CD8-positive, alpha-beta memory T cell (primary cell): ENCODE measurements around the gene FUT3. TPM values are rescaled to one million over a fixed set of nuclear protein-coding genes. Genes with fewer than 3 reads are reported as not detected.

ENCODE experiments used
- CTCF ChIA-PET: fragments of 350-600 bp; sonication (Branson Sonifier 250); formaldehyde crosslinking; loops from one replicate; lab custom pipeline; 2021; ENCODE audit warnings: antibody characterized with exemption; lab: Charles Lee
- POLR2A ChIA-PET: fragments of 350-600 bp; sonication (Branson Sonifier 250); formaldehyde crosslinking; loops from one replicate; lab custom pipeline; 2021; ENCODE audit warnings: antibody characterized with exemption; lab: Charles Lee
- DNase-seq, 5 donors: peaks; one replicate each; pipeline versions ENCODE4 v3.0.0 to v3.0.0-alpha.2; 2020 to 2022; ENCODE audit warnings: mixed read lengths in 1 of 5
- H3K27ac ChIP-seq: one replicate; pipeline ENCODE4 v1.7.0; 2013; ENCODE audit warnings: low read depth, mild to moderate bottlenecking, low read length, moderate library complexity
- H3K27me3 ChIP-seq: 2 replicates; pipeline ENCODE4 v1.7.0; 2013; ENCODE audit warnings: low read length, mild to moderate bottlenecking; ENCODE audit not compliant: insufficient read depth, poor library complexity, severe bottlenecking
- H3K36me3 ChIP-seq: 2 replicates; pipeline ENCODE4 v1.7.0; 2013; ENCODE audit warnings: mild to moderate bottlenecking, low read length, moderate library complexity; ENCODE audit not compliant: insufficient read depth
- H3K4me1 ChIP-seq: 2 replicates; pipeline ENCODE4 v1.7.0; 2013; ENCODE audit warnings: mild to moderate bottlenecking, low read length, moderate library complexity; ENCODE audit not compliant: insufficient read depth
- H3K4me3 ChIP-seq: 2 replicates; pipeline ENCODE4 v1.7.0; 2013; ENCODE audit warnings: mild to moderate bottlenecking, low read length
- H3K9me3 ChIP-seq: 2 replicates; pipeline ENCODE4 v1.7.0; 2013; ENCODE audit warnings: mild to moderate bottlenecking, low read length
- H3K27ac Mint-ChIP-seq, 8 donors: one replicate each; pipeline ENCODE4 v1.8.0; 2020 to 2021; ENCODE audit warnings: mixed read lengths in 8 of 8, mild to moderate bottlenecking in 6 of 8, inconsistent platforms in 3 of 8, moderate library complexity in 3 of 8
- H3K27me3 Mint-ChIP-seq, 2 donors: one replicate each; pipeline ENCODE4 v1.8.0; 2020 to 2021; ENCODE audit warnings: mixed read lengths in 2 of 2, mild to moderate bottlenecking in 1 of 2, moderate library complexity in 1 of 2
- H3K36me3 Mint-ChIP-seq, 3 donors: one replicate each; pipeline ENCODE4 v1.8.0; 2020 to 2021; ENCODE audit warnings: mixed read lengths in 3 of 3, inconsistent platforms in 1 of 3, mild to moderate bottlenecking in 1 of 3
- H3K4me1 Mint-ChIP-seq, 3 donors: one replicate each; pipeline ENCODE4 v1.8.0; 2020 to 2021; ENCODE audit warnings: mixed read lengths in 3 of 3, inconsistent platforms in 1 of 3, mild to moderate bottlenecking in 1 of 3
- H3K4me3 Mint-ChIP-seq, 7 donors: one replicate each; pipeline ENCODE4 v1.8.0; 2020 to 2021; ENCODE audit warnings: mixed read lengths in 7 of 7, mild to moderate bottlenecking in 6 of 7, moderate library complexity in 4 of 7, inconsistent platforms in 2 of 7
- H3K9me3 Mint-ChIP-seq, 5 donors: one replicate each; pipeline ENCODE4 v1.8.0; 2020 to 2022; ENCODE audit warnings: mixed read lengths in 5 of 5, mild to moderate bottlenecking in 3 of 5, moderate library complexity in 2 of 5, inconsistent platforms in 1 of 5
- polyA plus RNA-seq: library from polyadenylated mRNA; unstranded; fragments of 300-500 nt; fragmentation: Illumina TruSeq; gene quantifications from one replicate; pipeline ENCODE4 v1.2.3, GENCODE V29; 2021
- total RNA-seq, 2 experiments: library from RNA; stranded (reverse); gene quantifications; one replicate each; pipeline ENCODE4 v1.2.3, GENCODE V29; 2021

FUT3 gene
- total and polyA plus RNA-seq, 3 experiments from 2014 or later: not detected

GRCh38 chr19:5820785-5821184, 30.5 kb downstream of the FUT3 start:
- H3K27ac Mint-ChIP-seq: no peak overlapping the region
- H3K9me3 ChIP-seq: no peaks in the 10 kb centered on the region
- DNase-seq: no peak
- CTCF ChIA-PET: interaction anchor here (1.8 kb wide), 1 partner anchor 17 kb away, joined by 6 read pairs; no protein-coding TSS in a partner anchor
- H3K9me3 Mint-ChIP-seq: no peaks in the 10 kb centered on the region
- no peaks in the 10 kb centered on the region for H3K36me3 ChIP-seq
- no peaks in the 10 kb centered on the region for H3K36me3 Mint-ChIP-seq
- no peak overlapping the region for H3K4me3 ChIP-seq
- H3K27me3 ChIP-seq: no peaks in the 10 kb centered on the region
- H3K4me3 Mint-ChIP-seq: no peak overlapping the region
- no peaks in the 10 kb centered on the region for H3K4me1 Mint-ChIP-seq
- H3K27me3 Mint-ChIP-seq: peaks cover 3 to 15% of the 10 kb centered on the region in 2 donors
- POLR2A ChIA-PET: no interaction called here
- no peaks in the 10 kb centered on the region for H3K4me1 ChIP-seq
- no peak overlapping the region for H3K27ac ChIP-seq

GRCh38 chr19:5818594-5818993, 32.7 kb downstream of the FUT3 start:
- Mint-ChIP-seq H3K36me3 (no peaks in the 10 kb centered on the region), H3K4me1 (no peaks in the 10 kb centered on the region), H3K4me3 (no peak overlapping the region), H3K27ac (no peak overlapping the region), H3K9me3 (no peaks in the 10 kb centered on the region), H3K27me3 (peaks cover 3 to 15% of the 10 kb centered on the region in 2 donors)
- POLR2A ChIA-PET: interaction anchor here (0.6 kb wide), 1 partner anchor 10 kb away, joined by 3 read pairs; no protein-coding TSS in a partner anchor
- Histone ChIP-seq H3K9me3 (no peaks in the 10 kb centered on the region), H3K4me1 (no peaks in the 10 kb centered on the region), H3K36me3 (no peaks in the 10 kb centered on the region), H3K27ac (no peak overlapping the region), H3K27me3 (no peaks in the 10 kb centered on the region), H3K4me3 (no peak overlapping the region)
- CTCF ChIA-PET: interaction anchor here (1.3 kb wide), 1 partner anchor 12 kb away, joined by 3 read pairs; no protein-coding TSS in a partner anchor
- no peak for DNase-seq

GRCh38 chr19:5817218-5817617, 34.0 kb downstream of the FUT3 start:
- DNase-seq: no peak
- no peak overlapping the region for H3K27ac ChIP-seq
- Mint-ChIP-seq H3K27ac (peak overlapping the region in 1 of 8 donors; percentile 73), H3K27me3 (peaks cover 3 to 10% of the 10 kb centered on the region in 2 donors), H3K36me3 (no peaks in the 10 kb centered on the region), H3K9me3 (no peaks in the 10 kb centered on the region), H3K4me1 (no peaks in the 10 kb centered on the region), H3K4me3 (no peak overlapping the region)
- no peaks in the 10 kb centered on the region for H3K36me3 ChIP-seq
- no peaks in the 10 kb centered on the region for H3K27me3 ChIP-seq
- no peaks in the 10 kb centered on the region for H3K4me1 ChIP-seq
- POLR2A ChIA-PET: no interaction called here
- H3K4me3 ChIP-seq: no peak overlapping the region
- H3K9me3 ChIP-seq: no peaks in the 10 kb centered on the region
- CTCF ChIA-PET: no interaction called here

- Histone ChIP-seq H3K27me3 (no peaks in the 10 kb centered on the region), H3K36me3 (no peaks in the 10 kb centered on the region), H3K27ac (no peak overlapping the region), H3K4me3 (no peak overlapping the region), H3K4me1 (no peaks in the 10 kb centered on the region), H3K9me3 (no peaks in the 10 kb centered on the region)
- H3K9me3 Mint-ChIP-seq: no peaks in the 10 kb centered on the region
- POLR2A ChIA-PET: no interaction called here
- no peaks in the 10 kb centered on the region for H3K36me3 Mint-ChIP-seq
- no peak for DNase-seq
- no peaks in the 10 kb centered on the region for H3K4me1 Mint-ChIP-seq
- no peak overlapping the region for H3K27ac Mint-ChIP-seq
- H3K27me3 Mint-ChIP-seq: peaks cover 0 to 7% of the 10 kb centered on the region in 2 donors
- CTCF ChIA-PET: no interaction called here
- no peak overlapping the region for H3K4me3 Mint-ChIP-seq
These were observed 36.4 kb downstream of the FUT3 start for GRCh38 chr19:5814852-5815246.

- Mint-ChIP-seq H3K27ac (no peak overlapping the region), H3K27me3 (peaks cover 0 to 9% of the 10 kb centered on the region in 2 donors), H3K4me1 (no peaks in the 10 kb centered on the region), H3K4me3 (no peak overlapping the region), H3K36me3 (no peaks in the 10 kb centered on the region), H3K9me3 (no peaks in the 10 kb centered on the region)
- Histone ChIP-seq H3K27ac (no peak overlapping the region), H3K36me3 (no peaks in the 10 kb centered on the region), H3K4me3 (no peak overlapping the region), H3K4me1 (no peaks in the 10 kb centered on the region), H3K27me3 (no peaks in the 10 kb centered on the region), H3K9me3 (no peaks in the 10 kb centered on the region)
- no peak for DNase-seq
- CTCF ChIA-PET: no interaction called here
- POLR2A ChIA-PET: no interaction called here
These were observed 37.0 kb downstream of the FUT3 start for GRCh38 chr19:5814123-5814851.

- no peak overlapping the region for H3K4me3 Mint-ChIP-seq
- Histone ChIP-seq H3K36me3 (no peaks in the 10 kb centered on the region), H3K9me3 (no peaks in the 10 kb centered on the region), H3K4me1 (no peaks in the 10 kb centered on the region), H3K4me3 (no peak overlapping the region), H3K27me3 (no peaks in the 10 kb centered on the region), H3K27ac (no peak overlapping the region)
- CTCF ChIA-PET: no interaction called here
- POLR2A ChIA-PET: no interaction called here
- peaks cover 0 to 4% of the 10 kb centered on the region in 2 donors for H3K27me3 Mint-ChIP-seq
- H3K4me1 Mint-ChIP-seq: no peaks in the 10 kb centered on the region
- H3K9me3 Mint-ChIP-seq: no peaks in the 10 kb centered on the region
- H3K27ac Mint-ChIP-seq: no peak overlapping the region
- DNase-seq: no peak
- no peaks in the 10 kb centered on the region for H3K36me3 Mint-ChIP-seq
These were observed 40.1 kb downstream of the FUT3 start for GRCh38 chr19:5811117-5811516.

- peaks cover 0 to 4% of the 10 kb centered on the region in 2 donors for H3K27me3 Mint-ChIP-seq
- DNase-seq: no peak
- H3K9me3 Mint-ChIP-seq: no peaks in the 10 kb centered on the region
- ChIA-PET CTCF (interaction anchor here (1.7 kb wide), 2 partner anchors 16 to 212 kb away, joined by 3 to 4 read pairs; no protein-coding TSS in a partner anchor), POLR2A (no interaction called here)
- H3K27me3 ChIP-seq: no peaks in the 10 kb centered on the region
- no peak overlapping the region for H3K4me3 ChIP-seq
- no peaks in the 10 kb centered on the region for H3K36me3 ChIP-seq
- no peak overlapping the region for H3K27ac Mint-ChIP-seq
- H3K4me3 Mint-ChIP-seq: no peak overlapping the region
- peaks cover 0 to 5% (median under 1%) of the 10 kb centered on the region in 3 donors for H3K4me1 Mint-ChIP-seq
- H3K36me3 Mint-ChIP-seq: no peaks in the 10 kb centered on the region
- no peaks in the 10 kb centered on the region for H3K9me3 ChIP-seq
- peaks cover 2% of the 10 kb centered on the region for H3K4me1 ChIP-seq
- no peak overlapping the region for H3K27ac ChIP-seq
These were observed 41.8 kb downstream of the FUT3 start for GRCh38 chr19:5809469-5809868.

- H3K36me3 Mint-ChIP-seq: no peaks in the 10 kb centered on the region
- CTCF ChIA-PET: interaction anchor here (1.7 kb wide), 2 partner anchors 16 to 213 kb away, joined by 3 to 4 read pairs; no protein-coding TSS in a partner anchor
- peaks cover 6% of the 10 kb centered on the region for H3K4me1 ChIP-seq
These were observed 42.2 kb downstream of the FUT3 start for GRCh38 chr19:5809053-5809452.

More at GRCh38 chr19:5809053-5809452, 42.2 kb downstream of the FUT3 start:
- Histone ChIP-seq H3K27me3 (no peaks in the 10 kb centered on the region), H3K36me3 (no peaks in the 10 kb centered on the region), H3K9me3 (no peaks in the 10 kb centered on the region), H3K27ac (no peak overlapping the region), H3K4me3 (no peak overlapping the region)
- H3K9me3 Mint-ChIP-seq: no peaks in the 10 kb centered on the region
- H3K4me1 Mint-ChIP-seq: peaks cover 1 to 9% (median 5%) of the 10 kb centered on the region in 3 donors
- H3K4me3 Mint-ChIP-seq: no peak overlapping the region
- H3K27ac Mint-ChIP-seq: no peak overlapping the region
- POLR2A ChIA-PET: no interaction called here
- DNase-seq: no peak
- peaks cover 0 to 8% of the 10 kb centered on the region in 2 donors for H3K27me3 Mint-ChIP-seq
